DND-41 (cell line): ENCODE results near the gene STX1A.

Experiments
- ATAC-seq: fragments of 200-7000 bp; cut with Tn5 transposase; 3 replicates; pipeline ENCODE4 v1.9.1; 2021; ENCODE audit warnings: low read depth; ENCODE audit not compliant: insufficient read depth
- DNase-seq: peaks from one replicate; pipeline ENCODE4 v3.0.0-alpha.2; 2020
- H2AFZ ChIP-seq: 2 replicates; pipeline ENCODE4 v1.6.0; 2012; ENCODE audit warnings: low read depth, low read length
- H3K27ac ChIP-seq: 2 replicates; pipeline ENCODE4 v1.5.1; 2012; ENCODE audit warnings: low read length, inconsistent platforms
- H3K27me3 ChIP-seq: fragments of 200-600 bp; sonication (generic); 2 replicates; pipeline ENCODE4 v1.6.0; 2012; ENCODE audit warnings: low read length, mild to moderate bottlenecking, inconsistent platforms; ENCODE audit not compliant: insufficient read depth, poor library complexity
- H3K36me3 ChIP-seq: 2 replicates; pipeline ENCODE4 v1.5.1; 2012; ENCODE audit warnings: low read length, inconsistent platforms; ENCODE audit not compliant: insufficient read depth
- H3K4me1 ChIP-seq: 2 replicates; pipeline ENCODE4 v1.5.1; 2012; ENCODE audit warnings: mild to moderate bottlenecking, low read length; ENCODE audit not compliant: insufficient read depth
- H3K4me2 ChIP-seq: 2 replicates; pipeline ENCODE4 v1.6.0; 2012; ENCODE audit warnings: mild to moderate bottlenecking, moderate library complexity, low read length, inconsistent platforms; ENCODE audit not compliant: insufficient read depth
- H3K4me3 ChIP-seq, 2 experiments: fragments of 200-600 bp in 1 of 2; shearing (Covaris generic) in 1 of 2; 2 replicates each; pipeline ENCODE4 v1.5.1; 2012 to 2016; ENCODE audit warnings: inconsistent platforms in 2 of 2, low read length in 2 of 2, mild to moderate bottlenecking in 2 of 2, low read depth in 1 of 2, moderate library complexity in 1 of 2
- H3K79me2 ChIP-seq: 2 replicates; pipeline ENCODE4 v1.6.0; 2012; ENCODE audit warnings: low read length, inconsistent platforms; ENCODE audit not compliant: insufficient read depth
- H3K9ac ChIP-seq: 2 replicates; pipeline ENCODE4 v1.6.0; 2012; ENCODE audit warnings: low read depth, mild to moderate bottlenecking, inconsistent platforms, low read length, moderate library complexity
- H3K9me3 ChIP-seq: 2 replicates; pipeline ENCODE4 v1.5.1; 2012; ENCODE audit warnings: low read length, moderate library complexity, mild to moderate bottlenecking, inconsistent platforms; ENCODE audit not compliant: insufficient read depth, severe bottlenecking
- H4K20me1 ChIP-seq: 2 replicates; pipeline ENCODE4 v1.6.0; 2012; ENCODE audit warnings: low read length; ENCODE audit not compliant: insufficient read depth
- EZH2 ChIP-seq: IDR thresholded peaks from 3 replicates; pipeline ENCODE4 v1.6.1; 2012; ENCODE audit warnings: borderline replicate concordance, low read depth, mild to moderate bottlenecking, moderate library complexity, low read length, inconsistent platforms; ENCODE audit not compliant: severe bottlenecking
- TF ChIP-seq, protein P1 (sequence below): IDR thresholded peaks from 2 replicates; pipeline ENCODE4 v1.5.1; 2012; ENCODE audit warnings: borderline replicate concordance, low read length, moderate library complexity, mild to moderate bottlenecking; ENCODE audit not compliant: poor library complexity, severe bottlenecking; ENCODE audit errors: extremely low read depth

Gene STX1A

DNA sequence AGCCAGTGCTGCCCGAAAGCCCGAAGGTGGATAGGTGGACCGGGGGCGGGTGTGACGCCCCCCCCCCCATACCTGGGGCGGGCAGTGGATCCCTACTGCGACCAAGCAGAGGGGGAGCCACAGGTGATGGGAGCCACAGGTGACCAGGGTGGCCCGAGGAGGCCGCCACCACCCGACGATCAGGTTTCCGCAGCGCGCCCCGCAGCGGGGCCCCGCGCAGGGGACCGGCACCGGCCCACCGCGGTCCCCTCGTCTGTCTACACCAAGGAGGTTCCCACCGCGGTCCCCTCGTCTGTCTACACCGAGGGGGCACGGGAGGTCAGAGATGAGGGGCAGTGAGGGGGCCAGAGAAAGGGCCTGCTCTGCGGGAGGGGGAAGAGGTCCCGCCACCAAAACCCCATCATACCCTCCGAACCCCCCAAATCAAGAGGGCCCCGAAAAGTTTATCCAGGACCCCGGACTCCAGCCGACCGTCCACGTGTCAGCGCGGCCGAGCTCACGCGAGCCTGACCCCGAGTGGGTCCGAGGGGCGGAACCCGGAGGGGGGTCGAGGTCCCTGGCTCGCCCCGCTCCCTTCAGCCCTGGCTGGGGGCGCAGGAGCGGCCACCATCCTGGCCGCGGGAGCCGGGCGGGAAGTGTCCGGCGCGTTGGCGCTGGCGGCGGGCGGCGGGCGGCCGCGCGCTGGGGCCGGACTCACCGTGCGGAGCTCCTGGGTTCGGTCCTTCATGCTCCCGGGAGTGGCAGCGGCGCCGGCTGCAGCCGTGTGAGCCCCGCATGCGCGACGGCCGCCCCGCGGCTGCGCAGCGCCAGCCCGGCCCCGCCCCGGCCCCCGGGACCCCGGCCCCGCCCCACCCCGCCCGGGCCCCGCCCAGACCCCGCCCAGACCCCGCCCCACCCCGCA, at the start of gene STX1A:
Gene STX1A, minus strand, starts transcription at position 765 of the 901 bp plus-strand sequence. Its CDS starts 38 bp downstream, at position 727.
- Histone ChIP-seq H3K4me3 (no peak within 1 kb of the TSS), H3K79me2 (no peaks in the 10 kb centered on the region), H4K20me1 (peaks cover 34% of the 10 kb centered on the region), H3K9me3 (no peaks in the 10 kb centered on the region), H3K27ac (no peak within 1 kb of the TSS), H3K27me3 (peaks cover 15% of the 10 kb centered on the region), H3K9ac (no peak within 1 kb of the TSS), H2AFZ (no peak within 1 kb of the TSS), H3K4me1 (peaks cover 18% of the 10 kb centered on the region), H3K4me2 (no peak within 1 kb of the TSS), H3K36me3 (no peaks in the 10 kb centered on the region)
- no peak for ATAC-seq
- no peak for TF ChIP-seq EZH2
- TF ChIP-seq, protein P1, sequence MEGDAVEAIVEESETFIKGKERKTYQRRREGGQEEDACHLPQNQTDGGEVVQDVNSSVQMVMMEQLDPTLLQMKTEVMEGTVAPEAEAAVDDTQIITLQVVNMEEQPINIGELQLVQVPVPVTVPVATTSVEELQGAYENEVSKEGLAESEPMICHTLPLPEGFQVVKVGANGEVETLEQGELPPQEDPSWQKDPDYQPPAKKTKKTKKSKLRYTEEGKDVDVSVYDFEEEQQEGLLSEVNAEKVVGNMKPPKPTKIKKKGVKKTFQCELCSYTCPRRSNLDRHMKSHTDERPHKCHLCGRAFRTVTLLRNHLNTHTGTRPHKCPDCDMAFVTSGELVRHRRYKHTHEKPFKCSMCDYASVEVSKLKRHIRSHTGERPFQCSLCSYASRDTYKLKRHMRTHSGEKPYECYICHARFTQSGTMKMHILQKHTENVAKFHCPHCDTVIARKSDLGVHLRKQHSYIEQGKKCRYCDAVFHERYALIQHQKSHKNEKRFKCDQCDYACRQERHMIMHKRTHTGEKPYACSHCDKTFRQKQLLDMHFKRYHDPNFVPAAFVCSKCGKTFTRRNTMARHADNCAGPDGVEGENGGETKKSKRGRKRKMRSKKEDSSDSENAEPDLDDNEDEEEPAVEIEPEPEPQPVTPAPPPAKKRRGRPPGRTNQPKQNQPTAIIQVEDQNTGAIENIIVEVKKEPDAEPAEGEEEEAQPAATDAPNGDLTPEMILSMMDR, result no peak
- DNase-seq, result no peak

DNA sequence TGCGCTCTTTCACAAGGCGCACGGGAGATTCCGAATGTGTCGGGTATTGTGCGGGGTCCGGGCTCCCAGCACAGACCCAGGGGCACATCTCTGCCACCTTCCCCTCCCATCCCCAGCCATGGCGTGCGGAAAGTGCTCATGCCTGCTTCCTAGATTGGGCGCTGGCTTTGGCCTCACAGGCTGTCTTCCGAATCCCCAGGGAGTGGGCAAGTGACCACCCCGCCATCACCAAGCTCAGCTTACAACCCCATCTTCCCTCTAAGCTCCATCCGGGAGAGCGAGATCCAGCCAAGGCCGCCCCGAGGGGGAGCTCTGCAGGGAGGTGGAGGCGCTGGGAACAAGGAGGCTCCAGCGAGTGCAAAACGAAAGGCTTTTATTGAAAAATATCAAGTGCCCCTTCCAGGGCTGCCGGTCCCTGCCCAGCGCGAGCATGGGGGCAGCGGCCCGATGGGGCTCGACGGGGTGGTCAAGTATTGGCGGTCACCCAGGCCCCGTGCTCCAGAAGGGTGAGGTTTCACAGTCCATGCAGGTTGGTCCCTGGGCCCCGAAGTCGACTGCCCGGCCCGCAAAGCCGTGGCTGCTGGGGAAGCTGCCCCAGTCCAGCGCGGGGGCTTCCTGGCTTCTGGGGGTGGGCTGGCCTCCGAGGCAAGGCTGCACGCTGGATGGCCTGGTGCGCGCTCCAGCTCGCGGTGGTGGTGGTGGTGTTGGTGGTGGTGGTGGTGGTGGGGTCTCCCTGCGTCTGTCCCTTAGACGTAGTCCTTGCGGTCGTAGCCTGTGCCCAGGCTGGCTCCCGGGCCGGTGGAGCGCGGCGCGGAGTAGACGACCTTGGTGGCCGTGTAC, 49.4 kb upstream of the STX1A start:
- Histone ChIP-seq H3K4me3 (no peak overlapping the region), H3K36me3 (no peaks in the 10 kb centered on the region), H3K4me2 (no peak overlapping the region), H4K20me1 (no peaks in the 10 kb centered on the region), H3K27me3 (no peaks in the 10 kb centered on the region), H3K4me1 (no peaks in the 10 kb centered on the region), H3K9ac (no peak overlapping the region), H3K79me2 (no peaks in the 10 kb centered on the region), H3K9me3 (no peaks in the 10 kb centered on the region), H2AFZ (no peak overlapping the region), H3K27ac (no peak overlapping the region)
- TF ChIP-seq EZH2, result no peak
- TF ChIP-seq, protein P1, result no peak
- ATAC-seq, result no peak
- DNase-seq, result no peak

DNA sequence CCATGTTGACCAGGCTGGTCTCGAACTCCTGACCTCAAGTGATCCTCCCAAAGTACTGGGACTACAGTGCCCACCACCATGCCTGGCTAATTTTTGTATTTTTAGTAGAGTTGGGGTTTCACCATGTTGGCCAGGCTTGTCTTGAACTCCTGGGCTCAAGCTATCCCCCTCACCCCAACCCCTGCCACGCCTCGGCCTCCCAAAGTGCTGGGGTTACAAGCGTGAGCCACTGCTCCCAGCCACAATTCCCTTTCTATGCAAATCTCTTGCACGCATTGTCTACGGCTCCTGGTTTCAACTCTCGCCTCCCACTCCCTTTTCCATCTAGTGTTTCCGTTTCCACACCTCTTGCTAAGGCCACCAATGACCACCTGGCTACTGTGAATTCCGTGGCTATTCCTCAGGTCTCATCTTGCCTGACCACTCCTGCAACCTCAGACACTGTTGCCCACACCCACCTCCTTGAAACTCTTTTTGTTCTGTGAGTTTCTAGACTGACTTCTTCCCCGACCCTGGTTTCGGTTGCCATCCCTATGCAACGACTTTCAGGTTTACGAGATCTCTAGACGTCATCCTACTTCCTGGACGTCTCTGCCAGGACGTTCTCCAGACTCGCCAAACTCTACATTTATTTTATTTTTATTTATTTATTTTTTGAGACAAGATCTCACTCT, 47.2 kb upstream of the STX1A start:
- Histone ChIP-seq H3K4me2 (no peak overlapping the region), H3K9ac (no peak overlapping the region), H3K27ac (no peak overlapping the region), H4K20me1 (no peaks in the 10 kb centered on the region), H3K79me2 (no peaks in the 10 kb centered on the region), H3K4me3 (no peak overlapping the region), H3K36me3 (no peaks in the 10 kb centered on the region), H3K9me3 (no peaks in the 10 kb centered on the region), H3K27me3 (no peaks in the 10 kb centered on the region), H3K4me1 (no peaks in the 10 kb centered on the region), H2AFZ (no peak overlapping the region)
- no peak for ATAC-seq
- no peak for TF ChIP-seq EZH2
- TF ChIP-seq, protein P1, result no peak
- no peak for DNase-seq
